Measurements from ENCODE around the gene RSPO3. TPM values are rescaled to one million over a fixed set of nuclear protein-coding genes. Genes with fewer than 3 reads are reported as not detected.
A peak's percentile ranks its signal among the peaks of the same experiment; 100 is the strongest.

Gene RSPO3
- total RNA-seq, 1 donor from 2014 or later, result not detected

GRCh38 chr6:127119102-127120022 lies 891 bp downstream of the RSPO3 start:
- peak; percentile 8 for DNase-seq (ENCODE audit: low spot score)
- H3K27me3 Mint-ChIP-seq (ENCODE audit: low read depth), result peaks cover 69% of the 10 kb centered on the region
- H3K4me3 Mint-ChIP-seq (ENCODE audit: low read depth), result peak overlapping the region; percentile 74
- H3K4me1 Mint-ChIP-seq (ENCODE audit: low read depth), result peaks cover 15% of the 10 kb centered on the region
- H3K36me3 Mint-ChIP-seq (ENCODE audit: low read depth), result no peaks in the 10 kb centered on the region
- intact Hi-C loops (cut with micrococcal nuclease), result loop anchor here (5.0 kb wide), 1 partner anchor 1122 kb away; no protein-coding TSS in a partner anchor
- H3K27ac Mint-ChIP-seq, result no peak overlapping the region
- H3K9me3 Mint-ChIP-seq, result no peaks in the 10 kb centered on the region

GRCh38 chr6:127120023-127120786 lies 1.7 kb downstream of the RSPO3 start:
- Mint-ChIP-seq H3K4me3 (ENCODE audit: low read depth) (no peak overlapping the region), H3K36me3 (ENCODE audit: low read depth) (no peaks in the 10 kb centered on the region), H3K27ac (no peak overlapping the region), H3K27me3 (ENCODE audit: low read depth) (peaks cover 65% of the 10 kb centered on the region), H3K9me3 (no peaks in the 10 kb centered on the region), H3K4me1 (ENCODE audit: low read depth) (peaks cover 15% of the 10 kb centered on the region)
- intact Hi-C loops (cut with micrococcal nuclease), result loop anchor here (5.0 kb wide), 1 partner anchor 1123 kb away; no protein-coding TSS in a partner anchor
- DNase-seq (ENCODE audit: low spot score), result no peak

GRCh38 chr6:127120787-127121636 lies 2.5 kb downstream of the RSPO3 start:
- peaks cover 15% of the 10 kb centered on the region for H3K4me1 Mint-ChIP-seq (ENCODE audit: low read depth)
- H3K36me3 Mint-ChIP-seq (ENCODE audit: low read depth), result no peaks in the 10 kb centered on the region
- intact Hi-C loops (cut with micrococcal nuclease), result loop anchor here (1.0 to 5.0 kb wide), 3 partner anchors 317 to 1124 kb away; no protein-coding TSS in a partner anchor
- no peaks in the 10 kb centered on the region for H3K9me3 Mint-ChIP-seq
- peak; percentile 55 for DNase-seq (ENCODE audit: low spot score)
- H3K27ac Mint-ChIP-seq, result no peak overlapping the region
- H3K27me3 Mint-ChIP-seq (ENCODE audit: low read depth), result peaks cover 59% of the 10 kb centered on the region
- no peak overlapping the region for H3K4me3 Mint-ChIP-seq (ENCODE audit: low read depth)

- intact Hi-C loops (cut with micrococcal nuclease), result loop anchor here (1.0 to 5.0 kb wide), 3 partner anchors 317 to 1124 kb away; no protein-coding TSS in a partner anchor
- H3K36me3 Mint-ChIP-seq (ENCODE audit: low read depth), result no peaks in the 10 kb centered on the region
- H3K27me3 Mint-ChIP-seq (ENCODE audit: low read depth), result peaks cover 53% of the 10 kb centered on the region
- H3K27ac Mint-ChIP-seq, result no peak overlapping the region
- H3K4me3 Mint-ChIP-seq (ENCODE audit: low read depth), result no peak overlapping the region
- peaks cover 15% of the 10 kb centered on the region for H3K4me1 Mint-ChIP-seq (ENCODE audit: low read depth)
- no peaks in the 10 kb centered on the region for H3K9me3 Mint-ChIP-seq
- DNase-seq (ENCODE audit: low spot score), result no peak
Measured at GRCh38 chr6:127121637-127121960, 3.1 kb downstream of the RSPO3 start.

- Mint-ChIP-seq H3K4me1 (ENCODE audit: low read depth) (peaks cover 10% of the 10 kb centered on the region), H3K27me3 (ENCODE audit: low read depth) (peaks cover 46% of the 10 kb centered on the region), H3K9me3 (no peaks in the 10 kb centered on the region), H3K36me3 (ENCODE audit: low read depth) (no peaks in the 10 kb centered on the region), H3K27ac (no peak overlapping the region), H3K4me3 (ENCODE audit: low read depth) (no peak overlapping the region)
- intact Hi-C loops (cut with micrococcal nuclease), result loop anchor here (5.0 kb wide), 1 partner anchor 1127 kb away; no protein-coding TSS in a partner anchor
- DNase-seq (ENCODE audit: low spot score), result no peak
Measured at GRCh38 chr6:127124172-127124571, 5.7 kb downstream of the RSPO3 start.

- Mint-ChIP-seq H3K27ac (no peak overlapping the region), H3K4me1 (ENCODE audit: low read depth) (peaks cover 10% of the 10 kb centered on the region), H3K4me3 (ENCODE audit: low read depth) (no peak overlapping the region), H3K9me3 (no peaks in the 10 kb centered on the region), H3K36me3 (ENCODE audit: low read depth) (no peaks in the 10 kb centered on the region), H3K27me3 (ENCODE audit: low read depth) (peaks cover 48% of the 10 kb centered on the region)
- intact Hi-C loops (cut with micrococcal nuclease), result loop anchor here (5.0 kb wide), 1 partner anchor 1127 kb away; no protein-coding TSS in a partner anchor
- DNase-seq (ENCODE audit: low spot score), result no peak
Measured at GRCh38 chr6:127124680-127125079, 6.2 kb downstream of the RSPO3 start.

- Mint-ChIP-seq H3K27ac (no peak overlapping the region), H3K27me3 (ENCODE audit: low read depth) (peaks cover 35% of the 10 kb centered on the region), H3K4me1 (ENCODE audit: low read depth) (no peaks in the 10 kb centered on the region), H3K9me3 (no peaks in the 10 kb centered on the region), H3K36me3 (ENCODE audit: low read depth) (no peaks in the 10 kb centered on the region), H3K4me3 (ENCODE audit: low read depth) (no peak overlapping the region)
- intact Hi-C loops (cut with micrococcal nuclease), result no loop called here
- DNase-seq (ENCODE audit: low spot score), result no peak
Measured at GRCh38 chr6:127128066-127128465, 9.6 kb downstream of the RSPO3 start.

GRCh38 chr6:127129251-127129650 lies 10.8 kb downstream of the RSPO3 start:
- Mint-ChIP-seq H3K27ac (no peak overlapping the region), H3K27me3 (ENCODE audit: low read depth) (peaks cover 32% of the 10 kb centered on the region), H3K9me3 (no peaks in the 10 kb centered on the region), H3K36me3 (ENCODE audit: low read depth) (no peaks in the 10 kb centered on the region), H3K4me1 (ENCODE audit: low read depth) (no peaks in the 10 kb centered on the region), H3K4me3 (ENCODE audit: low read depth) (no peak overlapping the region)
- no peak for DNase-seq (ENCODE audit: low spot score)
- intact Hi-C loops (cut with micrococcal nuclease), result no loop called here

GRCh38 chr6:127131275-127131674 lies 12.8 kb downstream of the RSPO3 start:
- Mint-ChIP-seq H3K27me3 (ENCODE audit: low read depth) (peaks cover 29% of the 10 kb centered on the region), H3K27ac (no peak overlapping the region), H3K4me1 (ENCODE audit: low read depth) (no peaks in the 10 kb centered on the region), H3K4me3 (ENCODE audit: low read depth) (no peak overlapping the region), H3K36me3 (ENCODE audit: low read depth) (no peaks in the 10 kb centered on the region), H3K9me3 (no peaks in the 10 kb centered on the region)
- intact Hi-C loops (cut with micrococcal nuclease), result no loop called here
- no peak for DNase-seq (ENCODE audit: low spot score)

GRCh38 chr6:127131772-127132376 lies 13.4 kb downstream of the RSPO3 start:
- intact Hi-C loops (cut with micrococcal nuclease), result no loop called here
- Mint-ChIP-seq H3K27ac (no peak overlapping the region), H3K27me3 (ENCODE audit: low read depth) (peaks cover 27% of the 10 kb centered on the region), H3K36me3 (ENCODE audit: low read depth) (no peaks in the 10 kb centered on the region), H3K4me3 (ENCODE audit: low read depth) (no peak overlapping the region), H3K9me3 (no peaks in the 10 kb centered on the region), H3K4me1 (ENCODE audit: low read depth) (no peaks in the 10 kb centered on the region)
- no peak for DNase-seq (ENCODE audit: low spot score)

- intact Hi-C loops (cut with micrococcal nuclease), result no loop called here
- no peak overlapping the region for H3K27ac Mint-ChIP-seq
- DNase-seq (ENCODE audit: low spot score), result no peak
- no peaks in the 10 kb centered on the region for H3K4me1 Mint-ChIP-seq (ENCODE audit: low read depth)
- no peak overlapping the region for H3K4me3 Mint-ChIP-seq (ENCODE audit: low read depth)
- no peaks in the 10 kb centered on the region for H3K36me3 Mint-ChIP-seq (ENCODE audit: low read depth)
- peaks cover 18% of the 10 kb centered on the region for H3K27me3 Mint-ChIP-seq (ENCODE audit: low read depth)
- H3K9me3 Mint-ChIP-seq, result no peaks in the 10 kb centered on the region
Measured at GRCh38 chr6:127134136-127134535, 15.7 kb downstream of the RSPO3 start.

- no peaks in the 10 kb centered on the region for H3K36me3 Mint-ChIP-seq (ENCODE audit: low read depth)
- H3K4me1 Mint-ChIP-seq (ENCODE audit: low read depth), result no peaks in the 10 kb centered on the region
- peaks cover 8% of the 10 kb centered on the region for H3K27me3 Mint-ChIP-seq (ENCODE audit: low read depth)
- H3K9me3 Mint-ChIP-seq, result no peaks in the 10 kb centered on the region
- intact Hi-C loops (cut with micrococcal nuclease), result no loop called here
- no peak overlapping the region for H3K4me3 Mint-ChIP-seq (ENCODE audit: low read depth)
- DNase-seq (ENCODE audit: low spot score), result no peak
- H3K27ac Mint-ChIP-seq, result no peak overlapping the region
Measured at GRCh38 chr6:127136786-127137185, 18.3 kb downstream of the RSPO3 start.

Measured in activated T-helper 2 cell treated with anti-CD3 and anti-CD28 coated beads, Interferon-gamma antibody, Interleukin-2, Interleukin-4, amounts not matched to agents 10 μg/mL and 5 μg/mL and 100 μg/mL, durations not matched to agents 14 hours and 24 hours and 36 hours (primary cell).